Measurements from ENCODE around the gene SLITRK2.

The SLITRK2 gene

GRCh38 chrX:145817331-145818185 lies at the start of gene SLITRK2:
TSS of gene SLITRK2 (plus strand) at chrX:145817829. CDS start at chrX:145822426, 4,597 bp downstream.
- in situ Hi-C loops (cut with MboI; ENCODE audit: low sequenced_read_pairs), result no loop called here

- in situ Hi-C loops (cut with MboI; ENCODE audit: low sequenced_read_pairs), result no loop called here
Observed at GRCh38 chrX:145773006-145773405, 44.6 kb upstream of the SLITRK2 start.

GRCh38 chrX:145792281-145792680 lies 25.3 kb upstream of the SLITRK2 start:
- in situ Hi-C loops (cut with MboI; ENCODE audit: low sequenced_read_pairs), result no loop called here

- in situ Hi-C loops (cut with MboI; ENCODE audit: low sequenced_read_pairs), result no loop called here
Observed at GRCh38 chrX:145803508-145803907, 14.1 kb upstream of the SLITRK2 start.

- in situ Hi-C loops (cut with MboI; ENCODE audit: low sequenced_read_pairs), result no loop called here
Observed at GRCh38 chrX:145813081-145813480, 4.5 kb upstream of the SLITRK2 start.

GRCh38 chrX:145816601-145817315 lies 871 bp upstream of the SLITRK2 start:
- in situ Hi-C loops (cut with MboI; ENCODE audit: low sequenced_read_pairs), result no loop called here

- in situ Hi-C loops (cut with MboI; ENCODE audit: low sequenced_read_pairs), result no loop called here
Observed at GRCh38 chrX:145818186-145819113, 821 bp downstream of the SLITRK2 start.

GRCh38 chrX:145820825-145821224 lies 3.2 kb downstream of the SLITRK2 start:
- in situ Hi-C loops (cut with MboI; ENCODE audit: low sequenced_read_pairs), result no loop called here

- in situ Hi-C loops (cut with MboI; ENCODE audit: low sequenced_read_pairs), result no loop called here
Observed at GRCh38 chrX:145821291-145821897, 3.8 kb downstream of the SLITRK2 start.

- in situ Hi-C loops (cut with MboI; ENCODE audit: low sequenced_read_pairs), result no loop called here
Observed at GRCh38 chrX:145821898-145822571, 4.4 kb downstream of the SLITRK2 start.

GRCh38 chrX:145823132-145823531 lies 5.5 kb downstream of the SLITRK2 start:
- in situ Hi-C loops (cut with MboI; ENCODE audit: low sequenced_read_pairs), result no loop called here

- in situ Hi-C loops (cut with MboI; ENCODE audit: low sequenced_read_pairs), result no loop called here
Observed at GRCh38 chrX:145825896-145826295, 8.3 kb downstream of the SLITRK2 start.

- in situ Hi-C loops (cut with MboI; ENCODE audit: low sequenced_read_pairs), result no loop called here
Observed at GRCh38 chrX:145826466-145826865, 8.8 kb downstream of the SLITRK2 start.

- in situ Hi-C loops (cut with MboI; ENCODE audit: low sequenced_read_pairs), result no loop called here
Observed at GRCh38 chrX:145832796-145833195, 15.2 kb downstream of the SLITRK2 start.

GRCh38 chrX:145840531-145840930 lies 22.9 kb downstream of the SLITRK2 start:
- in situ Hi-C loops (cut with MboI; ENCODE audit: low sequenced_read_pairs), result no loop called here

- in situ Hi-C loops (cut with MboI; ENCODE audit: low sequenced_read_pairs), result no loop called here
Observed at GRCh38 chrX:145843146-145843904, 25.7 kb downstream of the SLITRK2 start.

GRCh38 chrX:145844886-145845285 lies 27.3 kb downstream of the SLITRK2 start:
- in situ Hi-C loops (cut with MboI; ENCODE audit: low sequenced_read_pairs), result no loop called here

GRCh38 chrX:145848448-145848847 lies 30.8 kb downstream of the SLITRK2 start:
- in situ Hi-C loops (cut with MboI; ENCODE audit: low sequenced_read_pairs), result no loop called here

- in situ Hi-C loops (cut with MboI; ENCODE audit: low sequenced_read_pairs), result no loop called here
Observed at GRCh38 chrX:145848857-145849256, 31.2 kb downstream of the SLITRK2 start.
